ENCODE results near the gene MUSTN1.

- no peak for TF ChIP-seq STAT5B (CRISPR knock-in tag; IDR thresholded peaks at IDR 0.05)
- TF ChIP-seq SP1 (IDR thresholded peaks at IDR 0.05), result no peak
- no peak for TF ChIP-seq SP1 (CRISPR knock-in tag; IDR thresholded peaks at IDR 0.05)
- no peak for TF ChIP-seq ZNF589 (CRISPR knock-in tag; conservative IDR thresholded peaks at IDR 0.05)
- TF ChIP-seq ZBTB34 (CRISPR knock-in tag; IDR thresholded peaks at IDR 0.05), result no peak
- TF ChIP-seq SAFB2 (CRISPR knock-in tag; IDR thresholded peaks at IDR 0.05; ENCODE audit: borderline replicate concordance, low read depth), result no peak
- TF ChIP-seq TCF7L2 (IDR thresholded peaks at IDR 0.05; ENCODE audit: low read depth, low read length), result no peak
- no peak for TF ChIP-seq FOXM1 (CRISPR knock-in tag; IDR thresholded peaks at IDR 0.05)
- no peak for TF ChIP-seq POLR2A (IDR thresholded peaks at IDR 0.05; ENCODE audit: insufficient read depth in 1 of 2, low read depth in 2 of 2, low read length in 2 of 2)
- TF ChIP-seq TFDP1 (CRISPR knock-in tag; IDR thresholded peaks at IDR 0.05; ENCODE audit: borderline replicate concordance), result no peak
- TF ChIP-seq ZNF34 (CRISPR knock-in tag; IDR thresholded peaks at IDR 0.05; ENCODE audit: borderline replicate concordance), result no peak
These were observed 5.3 kb downstream of the MUSTN1 start for GRCh38 chr3:52829482-52829881.
